ENCODE data around the gene COL18A1.

COL18A1 gene

DNA sequence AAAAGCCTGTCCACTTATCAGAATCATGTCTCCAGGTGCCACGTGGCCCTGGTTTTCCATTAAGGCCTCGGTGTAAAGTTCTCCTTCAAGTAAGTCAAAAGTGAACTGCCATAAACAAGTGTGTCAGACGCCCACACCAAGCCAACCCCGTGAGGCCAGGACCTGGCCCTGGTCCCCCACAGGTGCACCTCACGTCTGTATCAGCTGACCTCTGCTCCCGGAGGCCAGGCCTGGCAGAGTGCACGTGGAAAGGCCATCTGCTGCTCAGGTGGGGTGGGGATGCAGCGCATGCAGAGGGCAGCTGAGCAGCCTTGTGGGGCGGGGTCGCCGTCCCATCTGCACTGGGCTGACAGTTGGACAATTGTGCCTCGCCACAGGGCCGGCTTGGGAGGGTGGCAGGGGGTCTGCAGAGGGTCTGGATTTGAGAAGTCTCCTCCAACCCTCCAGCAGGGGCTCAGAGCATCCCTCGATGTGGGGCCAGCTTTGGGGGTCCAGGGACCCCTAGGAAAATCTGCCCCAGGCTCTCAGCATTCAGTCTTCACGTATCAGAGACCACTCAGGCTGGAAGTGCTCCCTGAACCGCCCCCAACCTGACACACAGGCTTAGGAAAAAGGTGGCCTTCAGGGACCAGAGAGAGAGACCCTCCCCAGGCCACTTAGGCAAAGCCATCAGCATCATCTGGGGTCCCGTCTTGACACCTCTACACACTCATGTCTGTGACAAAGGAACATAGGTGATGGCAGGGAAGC is 134.3 kb downstream of the COL18A1 start:
- DNase-seq: no peak

DNA sequence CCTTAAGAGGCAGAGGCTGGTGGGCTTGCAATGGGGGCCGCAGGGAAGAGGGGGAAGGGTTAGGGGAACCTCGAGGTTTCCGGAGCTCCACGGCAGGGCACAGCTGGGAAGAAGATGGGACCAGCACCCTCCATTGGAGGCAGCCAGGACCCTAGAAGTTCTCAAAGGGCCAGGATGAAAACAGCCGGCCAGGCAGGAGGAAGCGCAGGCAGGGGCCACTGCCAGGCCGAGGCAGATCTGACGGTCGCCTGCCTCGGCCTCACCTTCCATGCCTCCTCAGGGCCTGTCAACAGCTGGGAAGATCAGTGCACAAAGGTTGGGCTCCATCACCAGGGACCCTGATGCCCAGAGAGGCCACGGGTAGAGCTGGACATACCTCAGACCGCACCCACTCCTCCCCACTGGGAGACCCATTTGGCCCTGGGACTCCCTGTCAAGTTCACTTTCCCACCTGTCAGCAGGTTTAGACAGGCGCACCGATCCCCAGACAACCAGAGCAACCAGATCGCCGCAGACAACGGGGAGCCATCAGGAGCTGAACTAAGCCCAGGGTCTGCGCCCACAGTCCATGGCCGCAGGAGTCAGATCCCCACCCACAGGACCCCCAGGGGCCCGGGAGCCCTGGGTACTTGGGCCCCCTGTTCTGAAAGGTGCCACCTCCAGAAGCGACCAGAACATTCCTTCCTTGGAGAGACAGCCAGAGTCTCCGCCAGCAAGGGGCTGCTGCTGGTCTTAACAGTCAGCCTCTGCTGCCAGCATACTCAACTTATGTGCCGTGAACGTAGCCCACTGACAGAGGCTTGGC is 135.0 kb downstream of the COL18A1 start:
- DNase-seq: no peak

DNA sequence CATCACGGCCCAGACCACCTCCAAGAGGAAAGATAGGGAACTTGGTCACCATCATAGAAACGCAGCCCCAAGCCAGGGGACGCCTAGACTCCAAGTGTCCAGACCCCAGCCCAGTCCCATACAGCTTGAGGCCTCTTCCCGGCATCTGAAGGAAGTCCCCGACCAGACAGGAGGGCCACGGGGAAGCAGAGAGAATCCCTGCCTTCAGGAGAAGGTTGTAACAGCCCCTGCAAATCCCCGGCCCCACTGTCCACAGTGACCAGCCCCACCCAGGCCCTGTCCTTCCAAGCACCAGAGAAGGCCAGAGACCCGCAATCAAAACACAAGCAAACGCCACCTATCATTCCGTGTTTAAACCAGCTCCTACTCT is 135.6 kb downstream of the COL18A1 start:
- DNase-seq: no peak

DNA sequence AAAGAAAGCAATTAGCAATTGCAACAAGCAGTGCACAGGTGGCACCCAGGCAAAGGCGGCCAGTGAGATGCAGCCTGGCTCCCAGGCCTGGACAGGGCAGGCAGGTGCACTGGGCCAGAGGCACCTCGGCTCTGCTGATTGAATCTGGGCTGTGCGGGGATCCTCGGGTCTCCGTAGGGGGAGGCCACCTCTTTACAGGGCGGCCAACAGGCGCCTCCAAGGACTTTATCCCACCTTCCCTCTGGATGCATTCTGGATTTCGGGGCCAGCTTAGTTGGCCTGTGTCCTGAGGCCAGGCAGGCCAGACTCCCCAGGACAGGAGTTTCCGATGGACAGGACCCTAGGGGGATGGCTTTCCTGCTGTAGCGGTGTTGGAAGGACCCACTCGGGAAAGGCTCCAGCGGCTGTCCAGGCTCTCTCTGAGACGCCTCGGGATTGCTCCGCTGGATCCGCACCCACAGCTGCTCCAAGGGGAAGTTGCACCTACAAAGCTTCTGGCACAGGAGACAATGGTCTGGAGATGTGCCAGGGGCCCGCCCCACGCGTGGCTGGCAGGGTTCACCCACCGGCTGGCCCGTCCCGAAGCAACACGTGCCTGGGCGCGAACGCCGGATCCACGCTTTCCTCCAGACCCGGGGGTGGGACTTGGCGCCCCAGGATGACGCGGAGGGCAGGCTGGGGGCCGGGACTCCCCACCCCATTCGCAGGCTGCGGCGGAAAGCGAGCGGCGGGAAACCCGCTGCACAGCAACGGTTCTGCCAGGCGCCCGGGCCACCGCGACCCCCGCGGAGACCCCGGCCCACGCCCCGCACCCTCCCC is 136.5 kb downstream of the COL18A1 start:
- peak; percentile 46 for DNase-seq

DNA sequence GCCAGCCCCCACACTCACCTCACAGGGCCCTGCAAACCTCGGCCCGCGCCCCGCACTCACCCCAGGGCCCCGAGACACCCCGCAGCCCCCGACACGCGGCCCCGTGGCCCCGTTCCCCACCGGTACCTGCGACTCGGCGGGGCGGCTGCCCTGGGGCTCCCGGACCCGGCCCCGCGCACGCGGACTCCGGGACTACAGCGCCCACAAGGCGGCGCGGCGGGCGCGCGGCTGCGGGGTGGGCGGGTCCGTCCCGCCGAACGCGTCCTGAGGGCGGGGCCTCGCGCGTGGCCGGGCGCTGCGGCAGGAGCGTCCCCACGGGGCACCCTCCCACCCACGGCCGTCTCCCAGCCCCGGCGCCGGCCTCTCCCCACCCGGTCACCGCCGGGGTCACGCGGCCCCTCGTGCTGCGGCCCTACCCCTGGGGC is 137.3 kb downstream of the COL18A1 start, which contains the start of gene SLC19A1:
TSS of gene SLC19A1 (minus strand) at position 199 of the 425 bp plus-strand sequence. CDS start 4,481 bp downstream, outside the sequence.
- peak; percentile 12 for DNase-seq

DNA sequence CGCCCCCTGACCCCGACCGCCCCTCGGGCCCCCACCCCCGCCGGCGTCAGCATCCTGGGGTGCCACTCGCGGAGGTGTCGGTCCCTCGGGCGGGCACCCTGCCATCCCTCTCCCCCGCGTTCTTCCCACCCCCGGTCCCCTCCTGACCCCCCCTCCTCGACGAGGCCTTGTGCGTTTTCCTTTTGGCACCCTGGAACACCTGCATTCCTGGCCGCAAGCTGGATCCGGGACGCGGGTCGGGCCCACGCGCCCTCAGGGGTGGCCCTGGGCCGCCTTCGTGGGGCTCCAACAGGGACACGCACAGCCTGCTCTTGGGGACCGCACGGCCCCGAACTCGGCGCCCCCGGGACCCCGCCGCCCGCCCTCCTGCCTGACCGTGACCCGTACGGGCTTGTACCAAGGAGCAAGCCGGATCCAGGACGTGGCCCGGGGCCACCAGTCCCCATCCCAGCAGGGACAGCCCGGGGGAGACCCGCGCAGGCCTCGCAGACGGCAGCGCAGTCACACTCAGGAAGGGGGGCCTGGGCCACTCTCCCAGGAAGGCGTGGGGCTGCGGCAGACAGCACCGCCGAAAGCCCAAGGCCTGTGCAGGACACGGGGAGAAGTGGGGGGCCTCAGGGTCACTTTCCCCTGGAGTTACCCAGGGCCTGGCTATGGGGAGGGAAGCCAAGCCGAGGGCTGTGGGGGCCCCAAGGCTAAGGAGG is 137.9 kb downstream of the COL18A1 start:
- no peak for DNase-seq

DNA sequence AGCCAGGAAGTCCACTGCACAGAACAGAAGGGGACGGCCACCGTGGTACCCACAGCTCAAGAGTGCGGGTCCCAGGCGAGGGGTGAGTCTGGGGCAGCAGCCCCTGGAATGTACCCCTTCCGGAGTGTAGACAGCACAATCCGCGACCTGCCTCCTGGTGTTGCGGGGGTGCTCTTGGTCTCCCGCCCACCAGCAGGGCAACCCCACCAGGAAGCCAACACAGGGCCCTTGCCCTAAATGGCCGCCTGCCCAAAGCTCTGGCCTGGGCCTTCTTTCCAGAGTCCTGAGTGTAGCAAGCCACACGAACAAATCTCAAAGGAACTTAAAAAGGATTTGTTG is 138.4 kb downstream of the COL18A1 start:
- no peak for DNase-seq

DNA sequence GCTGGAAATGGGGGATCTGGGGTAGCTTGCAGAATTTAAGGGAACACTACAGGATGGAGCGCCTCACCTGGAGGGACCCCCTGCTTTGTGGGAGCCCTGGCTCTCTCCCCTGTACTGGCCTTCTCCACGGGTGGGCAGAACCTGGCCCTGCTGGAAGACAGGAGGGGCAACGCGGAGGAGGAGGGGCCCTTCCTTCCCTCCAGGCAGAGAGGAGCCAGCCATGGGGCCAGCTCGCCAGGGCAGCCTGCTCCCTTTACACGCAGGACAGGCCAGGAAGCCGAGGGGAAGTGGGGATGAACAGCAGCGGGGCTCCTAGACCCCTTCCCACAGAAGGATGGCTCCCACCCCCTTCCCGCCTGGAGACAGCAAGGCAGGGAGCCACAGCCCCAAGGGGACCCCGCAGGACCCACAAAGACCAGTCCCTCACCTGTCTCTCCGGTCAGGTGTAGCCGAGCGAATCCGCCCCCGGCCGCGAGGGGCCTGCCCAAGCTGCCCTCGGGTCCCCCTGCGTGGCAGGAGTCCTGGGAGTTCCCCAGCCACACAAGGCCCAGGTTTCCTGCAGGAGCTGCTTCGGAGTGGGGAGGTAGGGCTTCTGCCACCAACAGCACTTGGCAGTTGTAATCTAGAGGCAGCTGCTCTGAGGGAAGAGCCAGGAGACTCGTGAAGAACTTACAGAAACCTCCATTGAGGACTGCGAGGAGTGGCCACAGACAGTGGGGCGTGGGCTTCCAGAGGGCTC is 138.9 kb downstream of the COL18A1 start:
- DNase-seq: no peak

DNA sequence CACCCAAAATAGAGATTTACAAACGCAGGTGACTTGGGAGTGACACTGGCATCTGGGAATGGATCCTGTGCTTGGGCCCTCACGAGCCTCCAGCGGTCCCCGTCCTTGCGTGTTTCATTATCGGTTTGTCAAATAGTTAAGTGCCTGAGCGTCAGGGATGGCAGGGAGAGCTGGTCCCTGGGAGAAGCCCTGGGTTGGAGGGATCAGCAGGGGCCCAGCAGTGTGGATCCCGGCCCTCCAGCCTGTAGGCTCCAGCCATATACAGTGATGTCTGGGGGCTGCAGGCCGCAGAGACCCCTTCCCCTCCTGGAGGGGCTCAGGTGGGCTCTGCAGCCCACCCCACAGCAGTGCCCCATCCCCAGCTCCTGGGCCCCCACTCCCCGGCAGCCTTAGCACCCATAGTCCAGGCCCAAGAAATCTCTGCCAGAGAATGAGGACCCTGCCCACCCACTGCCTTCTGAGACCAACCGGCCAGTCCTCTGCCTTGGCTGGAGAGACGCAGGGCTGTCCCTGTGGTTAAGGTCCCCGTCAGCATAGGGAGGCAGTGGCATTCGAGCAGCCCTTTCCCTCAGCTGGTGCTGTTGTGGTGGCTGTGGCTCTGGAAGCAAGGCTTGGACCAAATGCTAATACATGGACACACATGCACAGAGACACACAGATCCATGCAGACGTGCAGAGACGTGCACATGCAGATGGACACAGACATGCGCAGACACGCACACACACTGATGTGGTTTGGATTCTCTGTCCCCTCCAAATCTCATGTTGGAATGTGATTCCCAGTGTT is 139.7 kb downstream of the COL18A1 start:
- no peak for DNase-seq

DNA sequence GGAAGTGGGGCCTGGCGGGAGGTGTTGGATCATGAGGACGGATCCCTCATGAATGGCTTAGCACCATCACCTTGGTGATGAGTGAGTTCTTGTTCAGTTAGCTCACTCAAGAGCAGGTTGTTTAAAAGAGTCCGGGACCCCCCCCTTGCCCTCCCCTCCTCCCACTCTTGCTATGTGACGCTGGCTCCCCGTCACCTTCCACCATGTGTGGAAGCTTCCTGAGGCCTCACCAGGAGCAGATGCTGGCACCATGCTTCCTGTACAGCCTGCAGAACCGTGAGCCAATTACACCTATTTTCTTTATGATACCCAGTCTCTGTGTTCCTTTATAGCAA is 140.2 kb downstream of the COL18A1 start:
- DNase-seq: no peak

DNA sequence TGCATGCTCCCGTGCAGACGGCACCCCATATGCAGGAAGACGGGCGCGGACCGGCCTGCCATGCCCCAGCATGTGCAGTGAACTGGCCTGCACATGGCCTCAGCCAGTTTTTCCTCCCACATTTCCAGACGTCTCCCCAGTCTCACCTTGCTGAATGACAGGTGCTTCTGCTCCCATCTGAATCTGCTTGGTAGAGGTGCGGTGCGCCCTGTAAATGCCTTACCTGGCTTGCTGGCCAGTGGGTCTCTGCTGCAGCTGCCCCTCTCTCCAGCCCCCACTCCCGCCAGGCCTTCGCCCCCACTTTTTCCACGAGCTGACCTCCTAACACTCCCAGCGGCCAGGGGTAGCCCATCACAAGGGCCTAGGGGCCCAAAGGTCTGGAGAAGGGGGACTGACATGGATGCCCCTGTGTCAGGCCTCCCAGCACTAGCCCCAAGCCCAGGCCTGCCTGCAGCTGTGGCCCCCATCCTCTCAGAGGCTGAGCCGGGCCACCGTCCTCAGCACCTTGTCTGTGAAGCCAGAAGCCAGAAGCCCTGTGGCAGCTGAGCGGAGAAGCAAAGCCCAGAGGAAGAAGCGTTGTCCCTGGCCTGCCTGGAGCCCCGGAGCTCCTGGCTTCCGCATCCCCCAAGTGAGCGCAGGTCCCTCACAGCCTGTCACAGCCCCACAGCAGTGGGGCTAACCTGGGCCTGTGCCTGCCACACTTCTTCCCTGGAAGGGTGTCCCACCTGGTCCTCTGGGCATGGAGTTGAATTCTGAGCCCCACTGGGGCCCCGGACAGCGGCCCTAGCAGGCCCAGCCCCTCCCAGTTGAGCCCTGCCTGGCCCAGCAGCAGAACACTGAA is 140.9 kb downstream of the COL18A1 start:
- no peak for DNase-seq

DNA sequence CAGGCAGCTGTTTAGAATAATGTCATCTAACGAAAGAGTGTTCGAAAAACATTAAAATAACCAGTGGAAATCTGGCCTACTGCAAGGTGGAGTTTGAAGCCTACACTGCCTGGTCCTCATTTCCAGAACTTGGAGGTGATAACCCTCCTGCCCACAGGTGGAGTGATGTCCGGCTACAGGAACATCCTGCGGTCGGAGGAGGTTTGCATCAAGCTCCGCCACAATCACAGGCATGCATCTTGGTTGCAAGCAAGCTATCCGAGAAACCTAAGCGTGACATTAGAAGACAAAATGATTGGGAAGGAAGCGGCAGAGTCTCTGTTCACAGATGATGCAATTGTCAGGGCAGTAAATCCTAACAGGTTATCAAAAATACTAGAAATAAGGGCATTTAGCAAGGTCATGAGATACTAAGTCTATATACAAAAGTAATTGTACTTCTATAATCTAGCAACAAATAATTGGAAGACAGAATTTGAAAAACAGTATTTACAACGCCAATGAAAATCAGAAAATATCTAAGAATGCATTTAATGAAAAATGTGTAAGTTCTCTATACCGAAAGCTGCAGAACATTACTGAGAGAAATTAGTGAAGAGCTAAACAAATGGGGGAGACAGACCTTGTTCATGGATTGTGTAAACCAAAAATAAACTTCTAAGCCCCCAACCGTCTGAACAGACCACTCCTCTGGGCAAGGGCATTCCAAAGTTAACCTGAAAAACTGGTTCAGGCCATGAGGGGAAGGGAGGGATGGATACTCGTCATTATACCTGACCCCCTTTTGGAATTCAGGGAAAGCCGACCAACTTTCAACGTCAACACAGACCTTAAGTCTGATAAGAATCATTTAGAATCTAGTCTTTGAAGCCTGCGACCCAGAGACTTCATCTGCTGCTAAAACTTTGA is 141.9 kb downstream of the COL18A1 start:
- no peak for DNase-seq

DNA sequence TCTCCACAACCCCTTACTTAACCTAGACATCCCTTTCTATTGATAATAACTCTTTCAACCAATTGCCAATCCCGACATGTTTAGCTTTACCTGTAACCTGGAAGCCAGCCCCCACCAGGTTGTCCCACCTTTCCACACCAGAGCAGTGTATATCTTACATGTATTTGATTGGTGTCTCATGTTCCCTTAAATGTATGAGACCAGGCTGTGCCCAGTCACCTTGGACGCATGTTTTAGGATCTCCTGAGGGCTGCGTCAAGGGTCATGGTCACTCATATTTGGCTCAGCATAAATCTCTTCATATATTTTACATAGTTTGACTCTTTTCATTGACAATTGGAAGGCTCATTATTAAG is 142.6 kb downstream of the COL18A1 start:
- DNase-seq: no peak

DNA sequence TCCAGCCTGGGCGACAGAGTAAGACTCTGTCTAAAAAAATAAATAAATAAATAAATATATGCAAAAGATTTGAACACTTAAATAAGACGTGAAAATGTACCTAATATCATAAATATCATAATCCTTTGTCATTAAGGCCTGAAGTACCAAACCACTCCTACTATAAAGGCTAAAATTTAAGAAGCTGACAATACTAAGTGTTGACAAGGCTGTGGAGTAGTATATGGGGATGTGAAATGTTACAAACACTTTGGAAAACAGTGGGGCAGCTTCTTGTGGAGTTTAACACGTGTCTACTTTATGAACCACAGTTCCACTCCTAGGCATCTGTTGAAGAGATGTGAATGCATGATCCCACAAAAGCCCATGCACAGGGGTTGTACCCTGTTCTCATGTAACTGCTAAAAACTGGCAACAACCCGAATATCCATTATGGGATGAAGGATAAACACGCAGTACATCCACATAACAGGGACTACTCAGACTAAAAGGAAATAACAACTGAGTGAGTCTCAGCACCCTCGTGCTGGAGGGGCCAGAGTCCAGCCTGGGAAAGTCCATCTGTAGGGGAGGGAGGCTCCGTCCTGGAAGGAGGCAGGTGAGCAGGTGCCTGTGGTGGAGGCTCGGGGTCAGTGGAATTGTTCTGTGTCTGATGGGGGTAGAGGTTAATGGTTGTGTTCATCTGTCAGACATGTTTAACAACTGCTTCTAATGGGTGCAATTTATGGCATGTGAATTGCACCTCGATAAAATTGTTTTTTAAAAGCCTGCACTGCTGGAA is 143.9 kb downstream of the COL18A1 start:
- no peak for DNase-seq

DNA sequence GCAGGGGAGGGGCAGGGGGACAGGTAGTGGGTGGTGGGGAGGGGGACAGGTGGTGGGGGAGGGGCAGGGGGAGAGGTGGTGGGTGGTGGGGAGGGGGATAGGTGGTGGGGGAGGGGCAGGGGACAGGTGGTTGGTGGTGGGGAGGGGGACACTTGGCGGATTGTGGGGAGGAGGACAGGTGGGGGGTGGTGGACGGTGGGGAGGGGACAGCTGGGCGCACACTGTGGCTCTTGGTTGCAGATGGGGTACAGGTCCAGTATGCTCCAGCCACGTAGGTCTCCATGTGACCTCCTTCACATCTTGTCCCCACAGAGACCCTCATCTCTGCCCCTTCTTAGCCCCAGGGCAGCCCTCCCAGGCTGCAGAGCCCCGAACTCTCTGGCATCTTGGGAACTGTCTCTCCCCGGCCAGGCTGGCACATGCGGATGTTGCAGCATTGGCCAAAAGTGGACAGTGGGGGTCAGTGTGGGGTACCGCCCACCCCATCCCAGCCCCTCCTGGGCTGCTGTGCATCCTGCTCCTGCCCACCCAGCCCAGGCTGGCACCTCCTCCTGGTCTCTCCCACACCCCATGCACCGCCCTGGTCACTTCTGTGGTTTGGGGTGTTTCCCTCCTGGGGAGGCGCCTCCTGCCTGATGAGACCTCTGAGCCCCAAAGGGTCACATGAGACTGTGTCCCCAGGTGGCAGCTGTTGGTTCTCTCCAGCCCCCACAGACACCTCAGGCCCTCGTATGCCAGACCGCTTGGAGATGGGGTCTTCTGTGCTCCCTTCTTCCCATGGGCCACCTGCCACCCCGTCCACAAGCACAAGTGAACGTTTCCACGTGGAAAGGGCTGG is 144.9 kb downstream of the COL18A1 start:
- DNase-seq: no peak

DNA sequence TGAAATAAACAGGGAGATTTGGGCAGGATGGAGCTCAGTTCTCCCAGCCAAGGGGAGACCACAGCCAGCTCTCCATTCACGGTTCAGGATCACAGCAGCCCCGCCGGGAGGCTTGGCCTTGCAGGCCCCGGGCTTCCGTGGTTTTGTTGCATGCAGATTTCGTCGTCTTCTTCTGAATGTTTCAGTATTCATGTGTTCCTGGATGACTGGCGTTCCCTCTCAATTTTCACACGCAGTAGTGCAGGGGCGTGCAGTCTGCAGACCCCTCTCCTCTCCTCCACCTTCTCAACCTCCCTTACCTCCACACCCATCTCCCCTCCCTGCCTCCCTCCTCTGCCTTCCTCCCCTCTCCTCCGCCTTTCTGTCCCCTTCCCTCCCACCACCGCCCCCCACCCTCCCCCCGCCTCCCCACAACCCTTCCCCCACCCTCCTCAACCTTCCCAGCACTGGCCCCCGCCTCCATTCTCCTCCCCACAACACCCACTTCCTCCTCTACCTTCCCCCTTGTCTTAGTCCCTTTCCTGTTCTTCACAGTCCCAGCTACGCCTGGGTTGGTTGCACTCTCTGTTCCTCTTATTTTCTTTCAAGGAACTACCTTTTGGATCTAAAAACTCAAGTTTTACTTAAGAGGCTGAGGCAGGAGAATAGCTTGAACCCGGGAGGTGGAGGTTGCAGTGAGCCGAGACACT is 145.7 kb downstream of the COL18A1 start:
- DNase-seq: no peak

DNA sequence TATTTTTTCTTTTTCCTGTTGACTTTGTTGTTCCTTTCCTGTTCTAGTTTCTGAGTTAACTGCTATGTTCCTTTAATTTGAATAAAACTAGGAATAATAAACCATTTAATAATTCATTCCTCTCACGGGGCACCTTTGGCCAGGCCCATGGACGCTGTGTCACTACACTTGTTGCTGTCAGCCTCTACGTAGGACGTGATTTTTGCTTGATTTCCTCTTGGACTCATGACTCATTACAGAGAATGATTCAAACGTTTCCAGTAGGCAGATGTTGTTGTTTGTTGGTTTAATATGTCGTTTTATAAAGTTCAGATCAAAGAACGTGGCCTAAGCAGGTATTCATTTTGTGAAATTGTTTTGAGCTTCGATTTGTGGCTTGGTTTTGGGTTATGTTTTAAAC is 146.4 kb downstream of the COL18A1 start:
- no peak for DNase-seq
